ENCODE measurements around the gene DGKB. TPM values are rescaled to one million over a fixed set of nuclear protein-coding genes. Genes with fewer than 3 reads are reported as not detected.

DGKB gene
- polyA plus RNA-seq, 1 of the 3 experiments (the other 2 are of a cell fraction) = 2.1 TPM

GRCh38 chr7:14833707-14834106, 68.8 kb downstream of the DGKB start (continued):
- TF ChIP-seq, protein P1, sequence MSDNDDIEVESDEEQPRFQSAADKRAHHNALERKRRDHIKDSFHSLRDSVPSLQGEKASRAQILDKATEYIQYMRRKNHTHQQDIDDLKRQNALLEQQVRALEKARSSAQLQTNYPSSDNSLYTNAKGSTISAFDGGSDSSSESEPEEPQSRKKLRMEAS (IDR thresholded peaks at IDR 0.05; ENCODE audit: low read depth) = peak; percentile 54; the same call in 1 of the 2 replicates
- TF ChIP-seq MEF2A (IDR thresholded peaks at IDR 0.05; ENCODE audit: borderline replicate concordance, low read depth) (no peak), MXI1 (IDR thresholded peaks at IDR 0.05; ENCODE audit: low read depth, low read length) (no peak), ELF1 (IDR thresholded peaks at IDR 0.05) (no peak), SMC3 (IDR thresholded peaks at IDR 0.05; ENCODE audit: low read depth, low read length) (no peak), SIN3A (IDR thresholded peaks at IDR 0.05; ENCODE audit: borderline replicate concordance, low read depth, low read length) (no peak), CHD2 (IDR thresholded peaks at IDR 0.05; ENCODE audit: low read length, partially characterized antibody) (no peak), FOXM1 (IDR thresholded peaks at IDR 0.05; ENCODE audit: low read depth) (no peak), USF2 (IDR thresholded peaks at IDR 0.05; ENCODE audit: borderline replicate concordance, low read depth, low read length) (no peak)

DNA sequence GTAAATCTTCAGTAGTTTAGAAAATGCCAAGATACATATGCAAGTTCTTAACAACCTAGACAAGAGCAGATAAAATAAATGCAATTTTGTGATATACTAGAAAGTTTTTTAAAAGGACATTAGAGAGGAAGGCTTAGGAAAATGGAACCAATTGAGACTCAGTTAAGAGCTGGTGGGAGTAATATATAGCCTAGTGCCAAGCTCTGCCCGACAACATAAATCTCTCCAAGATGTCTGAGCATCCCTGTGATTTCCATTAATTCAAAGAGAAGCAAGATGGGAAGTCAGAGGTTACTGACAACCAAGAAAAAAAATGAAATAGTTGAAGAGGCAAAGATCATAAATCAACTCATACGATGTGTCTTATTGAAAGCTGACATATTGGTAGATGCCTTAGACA, 74.5 kb downstream of the DGKB start:
- DNase-seq = no peak
- no peak overlapping the region for H2AFZ ChIP-seq (ENCODE audit: low read depth)
- ChIA-PET CTCF (interaction anchor here (0.7 kb wide), 1 partner anchor 16 kb away, joined by 4 read pairs; no protein-coding TSS in a partner anchor), POLR2A (no interaction called here)
- H3K9ac ChIP-seq = no peak overlapping the region
- no peaks in the 10 kb centered on the region for H3K36me3 ChIP-seq (replicated peaks in 1 of 2; ENCODE audit: control insufficient read depth in 1 of 2, insufficient read depth in 2 of 2, low read length in 1 of 2)
- H3K4me3 ChIP-seq (ENCODE audit: low read depth in 2 of 2, low read length in 1 of 2) = no peak overlapping the region
- H3K4me2 ChIP-seq = no peak overlapping the region
- 90% methylated on average over 2 of the region's 2 CpGs for WGBS (ENCODE audit: low lambda C conversion rate)
- H3K4me1 ChIP-seq (ENCODE audit: control insufficient read depth in 1 of 2, insufficient read depth in 2 of 2, low read depth in 1 of 2, low read length in 1 of 2) = peaks cover 0 to 15% of the 10 kb centered on the region in 2 experiments; a peak in 2 of 4 replicates
- H3K79me2 ChIP-seq (ENCODE audit: insufficient read depth) = no peaks in the 10 kb centered on the region
- H3K27ac ChIP-seq (ENCODE audit: low read depth in 2 of 2, low read length in 1 of 2) = no peak overlapping the region
- no peaks in the 10 kb centered on the region for H4K20me1 ChIP-seq (ENCODE audit: insufficient read depth)
- TF ChIP-seq GATA2 (CRISPR knock-in tag; IDR thresholded peaks at IDR 0.05) = no peak
- TF ChIP-seq RFX5 (IDR thresholded peaks at IDR 0.05; ENCODE audit: low read length) = no peak
- TF ChIP-seq, protein P1 (IDR thresholded peaks at IDR 0.05; ENCODE audit: low read depth) = no peak
- no peak for TF ChIP-seq NFIC (IDR thresholded peaks at IDR 0.05; ENCODE audit: borderline replicate concordance)
- TF ChIP-seq MEF2A (IDR thresholded peaks at IDR 0.05; ENCODE audit: borderline replicate concordance, low read depth) = no peak
- no peak for TF ChIP-seq POLR2AphosphoS5 (IDR thresholded peaks at IDR 0.05; ENCODE audit: low read depth, low read length)
- TF ChIP-seq JUND (IDR thresholded peaks at IDR 0.05) = no peak
- TF ChIP-seq, protein P2, sequence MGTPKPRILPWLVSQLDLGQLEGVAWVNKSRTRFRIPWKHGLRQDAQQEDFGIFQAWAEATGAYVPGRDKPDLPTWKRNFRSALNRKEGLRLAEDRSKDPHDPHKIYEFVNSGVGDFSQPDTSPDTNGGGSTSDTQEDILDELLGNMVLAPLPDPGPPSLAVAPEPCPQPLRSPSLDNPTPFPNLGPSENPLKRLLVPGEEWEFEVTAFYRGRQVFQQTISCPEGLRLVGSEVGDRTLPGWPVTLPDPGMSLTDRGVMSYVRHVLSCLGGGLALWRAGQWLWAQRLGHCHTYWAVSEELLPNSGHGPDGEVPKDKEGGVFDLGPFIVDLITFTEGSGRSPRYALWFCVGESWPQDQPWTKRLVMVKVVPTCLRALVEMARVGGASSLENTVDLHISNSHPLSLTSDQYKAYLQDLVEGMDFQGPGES (IDR thresholded peaks at IDR 0.05; ENCODE audit: low read depth, low read length) = no peak
- no peak for TF ChIP-seq REST (IDR thresholded peaks at IDR 0.05; ENCODE audit: low read depth, low read length)
- no peak for TF ChIP-seq RCOR1 (IDR thresholded peaks at IDR 0.05; ENCODE audit: low read length)
- H3K9me2 ChIP-seq = no peaks in the 10 kb centered on the region
- H3F3A ChIP-seq (replicated peaks; ENCODE audit: insufficient read depth) = peaks cover 24% of the 10 kb centered on the region
- H3K9me3 ChIP-seq = no peaks in the 10 kb centered on the region
- H3K27me3 ChIP-seq (ENCODE audit: insufficient read depth) = no peaks in the 10 kb centered on the region

Data from SK-N-SH (cell line).